HepG2 (cell line): ENCODE data around the gene CBR4. TPM values are rescaled to one million over a fixed set of nuclear protein-coding genes. Genes with fewer than 3 reads are reported as not detected.

Source experiments
- AHDC1 ChIP-seq: sonication (generic); formaldehyde crosslinking; IDR thresholded peaks from 2 replicates; pipeline ENCODE4 v1.5.1; 2020; ENCODE audit warnings: mild to moderate bottlenecking, missing genetic modification reagents, borderline replicate concordance
- CEBPG ChIP-seq: IDR thresholded peaks from 2 replicates; pipeline ENCODE4 v1.6.1; 2016
- CTCF ChIP-seq: sonication (generic); formaldehyde crosslinking; IDR thresholded peaks from 2 replicates; pipeline ENCODE4 v1.5.0; 2020; ENCODE audit warnings: mild to moderate bottlenecking, missing genetic modification reagents, moderate library complexity
- FOXP4 ChIP-seq: sonication (generic); formaldehyde crosslinking; IDR thresholded peaks from 2 replicates; pipeline ENCODE4 v1.4.0; 2020; ENCODE audit warnings: missing genetic modification reagents
- HMGA1 ChIP-seq: sonication (generic); formaldehyde crosslinking; conservative IDR thresholded peaks from 2 replicates; pipeline ENCODE4 v1.4.0; 2020; ENCODE audit warnings: missing genetic modification reagents
- JUND ChIP-seq: sonication (generic); formaldehyde crosslinking; IDR thresholded peaks from 2 replicates; pipeline ENCODE4 v1.8.0; 2022; ENCODE audit warnings: mild to moderate bottlenecking, missing genetic modification reagents
- RAD21 ChIP-seq: fragments of 450-650 bp; formaldehyde crosslinking; IDR thresholded peaks from 2 replicates; pipeline ENCODE4 v1.5.0; 2020; ENCODE audit warnings: mild to moderate bottlenecking
- RARA ChIP-seq: IDR thresholded peaks from 2 replicates; pipeline ENCODE4 v1.6.1; 2016; ENCODE audit warnings: missing genetic modification reagents, missing compliant biosample characterization
- RXRB ChIP-seq: IDR thresholded peaks from 2 replicates; pipeline ENCODE4 v1.6.1; 2016; ENCODE audit warnings: borderline replicate concordance, missing genetic modification reagents, missing compliant biosample characterization
- SMC3 ChIP-seq: IDR thresholded peaks from 2 replicates; pipeline ENCODE4 v1.6.1; 2011; ENCODE audit warnings: low read length, improper control_type of control experiment
- SNAPC4 ChIP-seq: sonication (generic); formaldehyde crosslinking; IDR thresholded peaks from 2 replicates; pipeline ENCODE4 v1.4.0; 2020; ENCODE audit warnings: mild to moderate bottlenecking, missing genetic modification reagents
- SOX5 ChIP-seq: IDR thresholded peaks from 2 replicates; pipeline ENCODE4 v1.6.1; 2016; ENCODE audit warnings: borderline replicate concordance
- ZNF552 ChIP-seq: sonication (generic); formaldehyde crosslinking; IDR thresholded peaks from 2 replicates; pipeline ENCODE4 v1.9.0; 2022; ENCODE audit warnings: missing genetic modification reagents, mild to moderate bottlenecking, borderline replicate concordance
- polyA plus RNA-seq, 8 experiments: library from polyadenylated mRNA; depleted of rRNA in 3 of 8; stranded (reverse) in 7 of 8; unstranded in 1 of 8; fragments of >200 nt; fragmentation: Illumina TruSeq in 4 of 8; extraction: Trizol in 4 of 8; gene quantifications; 2 replicates each; pipeline versions ENCODE4 v1.2.1 to v1.2.3, GENCODE V29; 2011 to 2016; ENCODE audit warnings: low read depth in 4 of 8, missing spikeins in 1 of 8, mixed read lengths in 1 of 8; ENCODE audit not compliant: insufficient read depth in 1 of 8
- total RNA-seq, 5 experiments: library from RNA; depleted of rRNA; stranded (reverse); fragments of >200 nt; fragmentation: Illumina TruSeq; extraction: Trizol; gene quantifications; 2 replicates each; pipeline ENCODE4 v1.2.3, GENCODE V29; 2016; ENCODE audit warnings: low read depth in 1 of 5

The CBR4 gene
- total and polyA plus RNA-seq, 2 of the 13 experiments (the other 11 are each of a cell fraction or from before 2014, with no cell fraction given) = 7.3 to 20.7 TPM

GRCh38 chr4:169005453-169006099, 4.5 kb downstream of the CBR4 start (continued):
- TF ChIP-seq FOXP4 (CRISPR knock-in tag) (peak; percentile 37; the same call in 1 of the 2 replicates), CTCF (CRISPR knock-in tag) (peak; percentile 28), AHDC1 (CRISPR knock-in tag) (peak; percentile 72; the same call in 1 of the 2 replicates), SOX5 (peak; percentile 15; the same call in 1 of the 2 replicates), RARA (peak; percentile 43; the same call in 1 of the 2 replicates), RAD21 (CRISPR knock-in tag) (0 out of 2 replicates have a peak, but pooled peaks have one; percentile 26), RXRB (peak; percentile 62; the same call in 1 of the 2 replicates), CEBPG (peak; percentile 44; the same call in 1 of the 2 replicates), ZNF552 (no peak), HMGA1 (CRISPR knock-in tag) (no peak), SMC3 (0 out of 2 replicates have a peak, but pooled peaks have one; percentile 6), JUND (CRISPR knock-in tag) (no peak), SNAPC4 (CRISPR knock-in tag) (no peak)
